ENCODE data around the gene PTPRM. TPM values are rescaled to one million over a fixed set of nuclear protein-coding genes. Genes with fewer than 3 reads are reported as not detected.

PTPRM gene
- total RNA-seq, 4 donors from 2014 or later = 21.4 to 41.8 (median 29.6) TPM

- H3K4me3 ChIP-seq (ENCODE audit: low read depth, poor library complexity, severe bottlenecking) = no peak overlapping the region
- intact Hi-C loops (cut with DNase I; ENCODE audit: low total_unique reads) = no loop called here
- WGBS, 2 donors = 80 to 91% methylated on average over 8 of the region's 8 CpGs
- peak in 1 of 2 donors; percentile 65 for DNase-seq (ENCODE audit: low spot score in 2 of 2)
- no peak for TF ChIP-seq CTCF (IDR thresholded peaks at IDR 0.05)
- no peak for TF ChIP-seq POLR2A (IDR thresholded peaks at IDR 0.05)
Observed at GRCh38 chr18:8455661-8456614, 888.8 kb downstream of the PTPRM start.

All from lower leg skin (tissue), 4 donors.